HG03060 (cell line): Measurements from ENCODE around the gene CCK.
A peak's percentile ranks its signal among the peaks of the same experiment; 100 is the strongest.
"Not testable (repeated sequence)": the region's sequence is repeated elsewhere in the genome, so short reads cannot be mapped to it uniquely, and the experiment has no call there.

ENCODE experiments used
- ATAC-seq: cut with Tn5 transposase; IDR thresholded peaks from one replicate; pipeline ENCODE4 v1.9.1; 2021; ENCODE audit warnings: low read depth, moderate number of reproducible peaks; ENCODE audit not compliant: unreplicated experiment

The CCK gene

GRCh38 chr3:42266085-42266484, at the start of gene CCK:
CCK (minus strand) TSS chr3:42266185; CDS start chr3:42263630, 2,555 bp downstream.
- no peak for ATAC-seq

- no peak for ATAC-seq
These were observed 48.4 kb upstream of the CCK start for GRCh38 chr3:42314411-42314810.

- no peak for ATAC-seq
These were observed 42.7 kb upstream of the CCK start for GRCh38 chr3:42308651-42309050.

GRCh38 chr3:42306499-42306898, 40.5 kb upstream of the CCK start:
- no peak for ATAC-seq

GRCh38 chr3:42302924-42303634, 37.1 kb upstream of the CCK start:
- no peak for ATAC-seq

- ATAC-seq: no peak
These were observed 35.6 kb upstream of the CCK start for GRCh38 chr3:42301446-42302175.

- ATAC-seq: no peak
These were observed 34.8 kb upstream of the CCK start for GRCh38 chr3:42300778-42301177.

GRCh38 chr3:42300013-42300412, 34.0 kb upstream of the CCK start:
- no peak for ATAC-seq

GRCh38 chr3:42298259-42298658, 32.3 kb upstream of the CCK start:
- no peak for ATAC-seq

GRCh38 chr3:42292009-42292408, 26.0 kb upstream of the CCK start:
- no peak for ATAC-seq

- ATAC-seq: no peak
These were observed 25.2 kb upstream of the CCK start for GRCh38 chr3:42290966-42291714.

GRCh38 chr3:42289026-42289425, 23.0 kb upstream of the CCK start:
- ATAC-seq: no peak

GRCh38 chr3:42288385-42288784, 22.4 kb upstream of the CCK start:
- ATAC-seq: no peak

GRCh38 chr3:42287423-42287822, 21.4 kb upstream of the CCK start:
- not testable (repeated sequence) for ATAC-seq

- ATAC-seq: no peak
These were observed 11.7 kb upstream of the CCK start for GRCh38 chr3:42277676-42278075.

- peak; percentile 57 for ATAC-seq
These were observed 10.5 kb upstream of the CCK start for GRCh38 chr3:42276141-42277132.

GRCh38 chr3:42275217-42275616, 9.2 kb upstream of the CCK start:
- ATAC-seq: no peak

- ATAC-seq: no peak
These were observed 8.3 kb upstream of the CCK start for GRCh38 chr3:42274266-42274665.

GRCh38 chr3:42273361-42273760, 7.4 kb upstream of the CCK start:
- no peak for ATAC-seq

GRCh38 chr3:42271786-42272185, 5.8 kb upstream of the CCK start:
- no peak for ATAC-seq
